ENCODE data around the gene RASSF9. TPM values are rescaled to one million over a fixed set of nuclear protein-coding genes. Genes with fewer than 3 reads are reported as not detected.

The RASSF9 gene
- total RNA-seq, result 2.3 and 3.2 TPM in 2 replicates

DNA sequence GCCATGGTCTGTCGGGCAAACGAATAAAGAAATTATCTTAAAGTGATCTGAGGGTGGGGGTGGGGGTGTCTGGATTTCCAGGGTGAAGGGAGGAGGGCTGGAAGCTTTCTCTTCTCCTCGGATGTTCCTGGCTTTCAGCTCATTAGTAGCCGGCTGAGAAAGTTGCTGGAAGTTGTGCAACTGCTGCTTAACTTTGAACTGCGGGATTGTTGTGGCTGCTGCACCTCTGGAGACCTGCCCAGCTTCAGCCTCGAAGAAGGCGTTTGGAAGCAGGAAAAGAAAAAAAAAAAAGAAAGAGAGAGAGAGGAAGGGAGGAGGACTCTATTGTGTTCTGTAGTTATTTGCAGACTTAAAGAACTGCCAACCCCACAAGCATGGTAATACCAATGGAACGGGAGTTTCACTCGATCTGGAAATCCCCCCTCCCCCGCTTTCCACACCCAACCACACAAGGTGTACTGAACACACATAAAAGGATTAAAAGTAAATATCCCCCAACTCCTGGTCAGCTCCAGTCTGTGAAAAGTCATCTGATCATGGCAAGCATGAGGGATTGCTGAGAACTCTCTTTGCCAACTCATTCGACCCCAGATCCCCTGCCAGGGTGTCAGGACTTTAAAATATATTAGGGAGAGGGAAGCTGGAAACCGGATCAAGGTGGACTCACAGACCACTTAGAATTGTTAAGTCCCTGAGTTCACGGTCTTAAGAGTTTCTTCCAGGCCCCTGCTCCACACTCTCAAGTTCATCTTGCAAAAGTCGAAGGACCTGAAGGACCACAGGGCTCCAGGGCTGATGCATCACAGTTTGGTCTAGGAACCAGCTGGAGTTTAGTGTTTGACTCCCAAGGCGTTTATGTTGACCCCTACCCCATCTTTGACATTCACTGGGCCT, at the start of gene RASSF9:
RASSF9 (minus strand) TSS at position 213 of the 894 bp plus-strand sequence; CDS start at position 5, 208 bp downstream.

DNA sequence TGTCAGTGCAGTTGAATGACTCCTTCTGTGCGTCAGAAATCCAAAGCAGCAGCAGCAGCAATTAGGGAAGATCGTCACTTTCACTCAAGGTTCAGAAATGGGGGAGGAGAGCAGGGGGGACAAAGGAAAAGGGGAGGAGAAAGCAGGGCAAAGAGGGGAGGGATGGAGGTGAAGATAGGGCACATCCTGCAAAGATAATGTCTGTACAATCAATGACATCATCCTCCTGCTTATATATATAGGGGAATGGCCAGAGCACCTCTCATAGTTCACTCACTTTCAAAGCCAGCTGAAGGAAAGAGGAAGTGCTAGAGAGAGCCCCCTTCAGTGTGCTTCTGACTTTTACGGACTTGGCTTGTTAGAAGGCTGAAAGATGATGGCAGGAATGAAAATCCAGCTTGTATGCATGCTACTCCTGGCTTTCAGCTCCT, 37.8 kb upstream of the RASSF9 start, which contains the start of gene NTS:
NTS (plus strand) TSS at position 265 of the 431 bp plus-strand sequence; CDS start at position 374, 109 bp downstream.

Other genes starting within 250 kb of the RASSF9 start
- gene NTS, start 37.9 kb upstream of the RASSF9 start, total RNA-seq, result not detected in 2 replicates

Data from hair follicle dermal papilla cell (primary cell).